ENCODE results near the gene UBE2L3.

DNA sequence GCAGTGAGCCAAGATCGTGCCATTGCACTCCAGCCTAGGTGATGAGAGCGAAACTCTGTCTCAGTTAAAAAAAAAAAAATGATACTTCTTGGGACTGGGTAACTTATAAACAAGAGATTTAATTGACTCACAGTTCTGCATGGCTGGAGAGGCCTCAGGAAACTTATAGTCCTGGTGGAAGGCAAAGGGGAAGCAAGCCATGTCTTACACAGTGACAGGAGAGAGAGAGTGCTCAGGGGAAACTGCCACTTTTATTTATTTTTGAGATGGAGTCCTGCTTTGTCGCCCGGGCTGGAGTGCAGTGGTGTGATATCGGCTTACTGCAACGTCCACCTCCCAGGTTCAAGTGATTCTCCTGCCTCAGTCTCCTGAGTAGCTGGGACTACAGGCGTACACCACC lies 82.8 kb downstream of the UBE2L3 start:
- TF ChIP-seq, protein P1, sequence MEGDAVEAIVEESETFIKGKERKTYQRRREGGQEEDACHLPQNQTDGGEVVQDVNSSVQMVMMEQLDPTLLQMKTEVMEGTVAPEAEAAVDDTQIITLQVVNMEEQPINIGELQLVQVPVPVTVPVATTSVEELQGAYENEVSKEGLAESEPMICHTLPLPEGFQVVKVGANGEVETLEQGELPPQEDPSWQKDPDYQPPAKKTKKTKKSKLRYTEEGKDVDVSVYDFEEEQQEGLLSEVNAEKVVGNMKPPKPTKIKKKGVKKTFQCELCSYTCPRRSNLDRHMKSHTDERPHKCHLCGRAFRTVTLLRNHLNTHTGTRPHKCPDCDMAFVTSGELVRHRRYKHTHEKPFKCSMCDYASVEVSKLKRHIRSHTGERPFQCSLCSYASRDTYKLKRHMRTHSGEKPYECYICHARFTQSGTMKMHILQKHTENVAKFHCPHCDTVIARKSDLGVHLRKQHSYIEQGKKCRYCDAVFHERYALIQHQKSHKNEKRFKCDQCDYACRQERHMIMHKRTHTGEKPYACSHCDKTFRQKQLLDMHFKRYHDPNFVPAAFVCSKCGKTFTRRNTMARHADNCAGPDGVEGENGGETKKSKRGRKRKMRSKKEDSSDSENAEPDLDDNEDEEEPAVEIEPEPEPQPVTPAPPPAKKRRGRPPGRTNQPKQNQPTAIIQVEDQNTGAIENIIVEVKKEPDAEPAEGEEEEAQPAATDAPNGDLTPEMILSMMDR (IDR thresholded peaks at IDR 0.05) = no peak
- no peak for TF ChIP-seq EZH2 (IDR thresholded peaks at IDR 0.05; ENCODE audit: borderline replicate concordance, insufficient read depth, low read depth, low read length, poor library complexity, severe bottlenecking)
